OCI-LY1 (cell line): Measurements from ENCODE around the gene CCER1.

Experiments used
- H2AFZ ChIP-seq: fragments of 200-600 bp; sonication (generic), shearing (Covaris generic); 2 replicates; pipeline ENCODE4 v1.6.0; 2014; ENCODE audit warnings: antibody characterized with exemption, mild to moderate bottlenecking, low read length
- H3F3A ChIP-seq: fragments of 200-600 bp; sonication (generic), shearing (Covaris generic); 2 replicates; pipeline ENCODE4 v1.6.0; 2014; ENCODE audit warnings: mild to moderate bottlenecking, antibody characterized with exemption, low read length, moderate library complexity; ENCODE audit not compliant: insufficient read depth
- H3K27ac ChIP-seq: fragments of 200-600 bp; sonication (generic); 2 replicates; pipeline ENCODE4 v1.5.1; 2014; ENCODE audit warnings: low read length, mixed run types, mild to moderate bottlenecking, low read depth; ENCODE audit not compliant: poor library complexity, severe bottlenecking
- H3K27me3 ChIP-seq: fragments of 200-600 bp; sonication (generic); 2 replicates; pipeline ENCODE4 v1.6.0; 2014; ENCODE audit warnings: antibody characterized with exemption, mild to moderate bottlenecking, low read length, moderate library complexity; ENCODE audit not compliant: insufficient read depth
- H3K36me3 ChIP-seq: fragments of 200-600 bp; sonication (generic); 2 replicates; pipeline ENCODE4 v1.6.1; 2014; ENCODE audit warnings: mild to moderate bottlenecking, antibody characterized with exemption, low read length, moderate library complexity, mixed read lengths; ENCODE audit not compliant: insufficient read depth
- H3K4me1 ChIP-seq: fragments of 200-600 bp; sonication (generic); 2 replicates; pipeline ENCODE4 v1.5.1; 2014; ENCODE audit warnings: mild to moderate bottlenecking, low read length, moderate library complexity; ENCODE audit not compliant: insufficient read depth, severe bottlenecking
- H3K4me2 ChIP-seq: fragments of 200-600 bp; sonication (generic), shearing (Covaris generic); 2 replicates; pipeline ENCODE4 v1.6.1; 2014; ENCODE audit warnings: low read length
- H3K4me3 ChIP-seq: fragments of 200-600 bp; sonication (generic); 2 replicates; pipeline ENCODE4 v1.5.1; 2014; ENCODE audit warnings: low read length, low read depth, mild to moderate bottlenecking, mixed read lengths; ENCODE audit not compliant: poor library complexity, severe bottlenecking
- H3K79me2 ChIP-seq: fragments of 200-600 bp; shearing (Covaris generic); 2 replicates; pipeline ENCODE4 v1.6.1; 2016; ENCODE audit warnings: mixed run types, low read length, mixed read lengths; ENCODE audit not compliant: insufficient read depth
- H3K9ac ChIP-seq: fragments of 200-600 bp; sonication (generic), shearing (Covaris generic); 2 replicates; pipeline ENCODE4 v1.6.1; 2014; ENCODE audit warnings: mild to moderate bottlenecking, low read length, mixed read lengths
- H3K9me2 ChIP-seq: fragments of 200-600 bp; sonication (generic), shearing (Covaris generic); 2 replicates; pipeline ENCODE4 v1.6.1; 2014; ENCODE audit warnings: low read depth, mild to moderate bottlenecking, low read length, mixed read lengths
- H3K9me3 ChIP-seq: fragments of 200-600 bp; shearing (Covaris generic); 2 replicates; pipeline ENCODE4 v1.6.1; 2014; ENCODE audit warnings: low read length, mixed read lengths
- H4K20me1 ChIP-seq: fragments of 200-600 bp; sonication (generic), shearing (Covaris generic); 2 replicates; pipeline ENCODE4 v1.6.0; 2016; ENCODE audit warnings: mild to moderate bottlenecking, low read length; ENCODE audit not compliant: insufficient read depth
- CTCF ChIP-seq: fragments of 200-600 bp; sonication (generic), shearing (Covaris generic); IDR thresholded peaks from 2 replicates; pipeline ENCODE4 v1.5.1; 2017; ENCODE audit warnings: mild to moderate bottlenecking, antibody characterized with exemption, low read length, moderate library complexity, mixed read lengths
- EZH2 ChIP-seq: fragments of 200-600 bp; sonication (generic), shearing (Covaris generic); IDR thresholded peaks from 2 replicates; pipeline ENCODE4 v1.8.0; 2017; ENCODE audit warnings: borderline replicate concordance, mixed run types, mild to moderate bottlenecking, antibody characterized with exemption, low read length, moderate library complexity, mixed read lengths

Gene CCER1

GRCh38 chr12:90982170-90982569 is 27.2 kb upstream of the CCER1 start:
- Histone ChIP-seq H3K9me2 (no peaks in the 10 kb centered on the region), H3K36me3 (no peaks in the 10 kb centered on the region), H3K27ac (no peak overlapping the region), H2AFZ (no peak overlapping the region), H3K9ac (no peak overlapping the region), H3F3A (no peaks in the 10 kb centered on the region), H3K4me3 (no peak overlapping the region), H3K4me2 (no peak overlapping the region), H3K79me2 (no peaks in the 10 kb centered on the region), H3K9me3 (no peaks in the 10 kb centered on the region), H3K27me3 (no peaks in the 10 kb centered on the region), H3K4me1 (no peaks in the 10 kb centered on the region), H4K20me1 (no peaks in the 10 kb centered on the region)
- no peak for TF ChIP-seq CTCF
- TF ChIP-seq EZH2 = no peak

DNA sequence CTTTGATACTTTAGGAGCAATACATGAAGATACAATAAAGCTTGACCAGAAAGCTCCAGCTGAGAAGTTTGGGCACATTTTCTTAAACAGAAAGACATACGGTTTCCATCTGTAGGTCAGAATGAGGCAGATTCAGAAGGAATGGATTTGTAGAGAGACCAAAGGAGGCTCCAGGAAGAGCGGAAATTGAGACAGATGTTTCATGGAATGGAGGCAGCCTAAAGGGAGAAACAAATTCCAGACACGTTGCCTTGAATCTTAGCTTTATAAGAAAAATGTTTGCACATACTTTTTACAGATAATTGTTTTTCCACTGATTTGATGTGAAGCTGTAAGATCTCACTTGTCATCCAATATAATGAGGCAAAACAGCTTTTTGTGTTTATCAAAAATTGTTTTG is 25.0 kb upstream of the CCER1 start:
- H3K4me1 ChIP-seq = no peaks in the 10 kb centered on the region
- TF ChIP-seq EZH2 = no peak
- no peak for TF ChIP-seq CTCF
- no peaks in the 10 kb centered on the region for H3K36me3 ChIP-seq
- H3K9ac ChIP-seq = no peak overlapping the region
- no peaks in the 10 kb centered on the region for H3K9me2 ChIP-seq
- no peak overlapping the region for H3K4me3 ChIP-seq
- H3F3A ChIP-seq = no peaks in the 10 kb centered on the region
- H3K27me3 ChIP-seq = no peaks in the 10 kb centered on the region
- no peaks in the 10 kb centered on the region for H3K9me3 ChIP-seq
- no peak overlapping the region for H3K4me2 ChIP-seq
- H2AFZ ChIP-seq = no peak overlapping the region
- H3K79me2 ChIP-seq = no peaks in the 10 kb centered on the region
- no peaks in the 10 kb centered on the region for H4K20me1 ChIP-seq
- no peak overlapping the region for H3K27ac ChIP-seq

- H3K9me3 ChIP-seq = no peaks in the 10 kb centered on the region
- H3K9ac ChIP-seq = no peak overlapping the region
- H3F3A ChIP-seq = no peaks in the 10 kb centered on the region
- no peak overlapping the region for H3K4me2 ChIP-seq
- H3K36me3 ChIP-seq = no peaks in the 10 kb centered on the region
- no peak for TF ChIP-seq CTCF
- TF ChIP-seq EZH2 = no peak
- no peaks in the 10 kb centered on the region for H3K27me3 ChIP-seq
- H2AFZ ChIP-seq = no peak overlapping the region
- no peaks in the 10 kb centered on the region for H3K9me2 ChIP-seq
- H3K79me2 ChIP-seq = no peaks in the 10 kb centered on the region
- H4K20me1 ChIP-seq = no peaks in the 10 kb centered on the region
- H3K27ac ChIP-seq = no peak overlapping the region
- no peak overlapping the region for H3K4me3 ChIP-seq
- H3K4me1 ChIP-seq = no peaks in the 10 kb centered on the region
Observed at GRCh38 chr12:90979019-90979418, 24.0 kb upstream of the CCER1 start.
